GM12878 (cell line): Measurements from ENCODE around the gene LRIT1. TPM values are rescaled to one million over a fixed set of nuclear protein-coding genes. Genes with fewer than 3 reads are reported as not detected.

Source experiments
- ATAC-seq: fragments of 200-7000 bp; cut with Tn5 transposase; 3 replicates; pipeline ENCODE4 v1.9.1; 2020; ENCODE audit warnings: mild to moderate bottlenecking, moderate library complexity
- BruUV-seq: library from RNA; stranded (reverse); fragments of 400-500 nt; replicated peaks from 2 replicates; lab custom pipeline; 2021; lab: Mats Ljungman, UMichigan
- CTCF ChIA-PET: fragments of 300-600 bp; sonication (Branson Sonifier 250); formaldehyde crosslinking; extraction: SDS; loops from one replicate; lab custom pipeline; 2021; ENCODE audit warnings: inconsistent platforms; lab: Yijun Ruan, JAX
- POLR2A ChIA-PET: fragments of 350-600 bp; formaldehyde crosslinking; extraction: SDS; loops from one replicate; lab custom pipeline; 2021; ENCODE audit warnings: inconsistent platforms; lab: Charles Lee
- RAD21 ChIA-PET: fragments of 300-600 bp; sonication (Branson Sonifier 250); formaldehyde crosslinking; loops from one replicate; lab custom pipeline; 2023; ENCODE audit warnings: antibody characterized with exemption; ENCODE audit not compliant: unreplicated experiment; lab: Charles Lee
- SMC1A ChIA-PET: fragments of 300-600 bp; sonication (Branson Sonifier 250); formaldehyde crosslinking; loops from one replicate; lab custom pipeline; 2023; ENCODE audit not compliant: unreplicated experiment, uncharacterized antibody; lab: Charles Lee
- DNase-seq: peaks from one replicate; pipeline ENCODE4 v3.0.0-alpha.2; 2011; ENCODE audit warnings: low read depth, low spot score
- FAIRE-seq: peaks from 3 replicates; lab custom pipeline; 2011; peaks lifted over from hg19 to GRCh38; lab: Jason Lieb, UNC
- H2AFZ ChIP-seq: 2 replicates; pipeline ENCODE4 v1.6.0; 2011; ENCODE audit warnings: low read depth, low read length, control low read depth; ENCODE audit not compliant: control insufficient read depth
- H3K27ac ChIP-seq: 2 replicates; pipeline ENCODE4 v1.5.1; 2011; ENCODE audit warnings: control low read depth; ENCODE audit not compliant: control insufficient read depth, insufficient read depth
- H3K27me3 ChIP-seq, 2 experiments: replicated peaks in 1 of 2; 2 replicates each; pipeline versions ENCODE4 v1.6.0 to v1.6.1; 2011; ENCODE audit warnings: low read length in 1 of 2; ENCODE audit not compliant: control insufficient read depth in 2 of 2, insufficient read depth in 2 of 2
- H3K36me3 ChIP-seq, 2 experiments: 2 replicates each; pipeline ENCODE4 v1.5.1; 2011; ENCODE audit warnings: low read length in 1 of 2; ENCODE audit not compliant: control insufficient read depth in 2 of 2, insufficient read depth in 2 of 2
- H3K4me1 ChIP-seq: 2 replicates; pipeline ENCODE4 v1.6.1; 2011; ENCODE audit warnings: mild to moderate bottlenecking, low read length, moderate library complexity, mixed read lengths; ENCODE audit not compliant: control insufficient read depth, insufficient read depth
- H3K4me2 ChIP-seq: 2 replicates; pipeline ENCODE4 v1.6.0; 2011; ENCODE audit warnings: control low read depth; ENCODE audit not compliant: control insufficient read depth, insufficient read depth
- H3K4me3 ChIP-seq: fragments of 200-600 bp; sonication (generic); 2 replicates; pipeline ENCODE4 v1.5.1; 2016
- H3K79me2 ChIP-seq: 2 replicates; pipeline ENCODE4 v1.6.0; 2011; ENCODE audit warnings: low read length; ENCODE audit not compliant: control insufficient read depth, insufficient read depth
- H3K9ac ChIP-seq: 2 replicates; pipeline ENCODE4 v1.8.0; 2011; ENCODE audit warnings: low read length, control low read depth, mixed read lengths; ENCODE audit not compliant: control insufficient read depth, insufficient read depth
- H3K9me3 ChIP-seq: replicated peaks from 3 replicates; pipeline ENCODE4 v1.5.1; 2011; ENCODE audit warnings: mild to moderate bottlenecking, low read length; ENCODE audit not compliant: control insufficient read depth, insufficient read depth
- H4K20me1 ChIP-seq: 2 replicates; pipeline ENCODE4 v1.6.0; 2011; ENCODE audit not compliant: control insufficient read depth, insufficient read depth
- BCL3 ChIP-seq: IDR thresholded peaks from 2 replicates; pipeline ENCODE4 v1.6.1; 2011; ENCODE audit warnings: borderline replicate concordance, low read depth, mild to moderate bottlenecking, moderate library complexity, low read length; ENCODE audit not compliant: insufficient read depth, poor library complexity, severe bottlenecking
- BMI1 ChIP-seq: fragments of 450-650 bp; IDR thresholded peaks from 2 replicates; pipeline ENCODE4 v1.6.1; 2016; ENCODE audit warnings: mild to moderate bottlenecking, moderate library complexity, borderline replicate concordance
- CHD2 ChIP-seq: IDR thresholded peaks from 2 replicates; pipeline ENCODE4 v1.6.1; 2011; ENCODE audit warnings: low read depth, low read length, improper control_type of control experiment, borderline replicate concordance
- CHD4 ChIP-seq: fragments of 200-600 bp; sonication (generic); IDR thresholded peaks from 2 replicates; pipeline ENCODE4 v1.6.1; 2016; ENCODE audit warnings: mild to moderate bottlenecking
- CTCF ChIP-seq, 3 experiments: IDR thresholded peaks in 2 of 3; conservative IDR thresholded peaks in 1 of 3; 2 replicates each; pipeline ENCODE4 v1.5.1; 2011; ENCODE audit warnings: low read depth in 3 of 3, low read length in 3 of 3, mild to moderate bottlenecking in 3 of 3, control low read depth in 2 of 3, moderate library complexity in 2 of 3, inconsistent platforms in 1 of 3, mixed read lengths in 1 of 3; ENCODE audit not compliant: control insufficient read depth in 2 of 3, insufficient read depth in 1 of 3; ENCODE audit errors: extremely low read depth in 1 of 3
- EGR1 ChIP-seq, 2 experiments: IDR thresholded peaks; 1 replicate in 1 of 2; 2 replicates in 1 of 2; pipeline ENCODE4 v1.6.1; 2011 to 2012; ENCODE audit warnings: low read depth in 2 of 2, low read length in 2 of 2, borderline replicate concordance in 1 of 2, mild to moderate bottlenecking in 1 of 2, moderate library complexity in 1 of 2
- FOS ChIP-seq: IDR thresholded peaks from 3 replicates; pipeline ENCODE4 v1.6.1; 2011; ENCODE audit warnings: borderline replicate concordance; ENCODE audit not compliant: insufficient read length; ENCODE audit errors: extremely low read depth
- HCFC1 ChIP-seq: fragments of 150-350 bp; IDR thresholded peaks from 2 replicates; pipeline ENCODE4 v1.6.1; 2014; ENCODE audit warnings: low read length
- HDGF ChIP-seq: fragments of 450-650 bp; IDR thresholded peaks from 2 replicates; pipeline ENCODE4 v1.6.1; 2016; ENCODE audit warnings: antibody characterized with exemption
- IKZF2 ChIP-seq, 2 experiments: fragments of 450-650 bp; IDR thresholded peaks; 2 replicates each; pipeline ENCODE4 v1.6.1; 2017; ENCODE audit warnings: mild to moderate bottlenecking in 2 of 2, moderate library complexity in 2 of 2
- KLF5 ChIP-seq: fragments of 450-650 bp; IDR thresholded peaks from 2 replicates; pipeline ENCODE4 v1.6.1; 2014; ENCODE audit warnings: mild to moderate bottlenecking; ENCODE audit not compliant: partially characterized antibody
- LARP7 ChIP-seq: fragments of 450-650 bp; IDR thresholded peaks from 2 replicates; pipeline ENCODE4 v1.6.1; 2017; ENCODE audit warnings: mild to moderate bottlenecking
- NFIC ChIP-seq: IDR thresholded peaks from 2 replicates; pipeline ENCODE4 v1.6.1; 2012; ENCODE audit warnings: low read depth, mild to moderate bottlenecking, inconsistent platforms, low read length, moderate library complexity
- NFYB ChIP-seq: IDR thresholded peaks from 2 replicates; pipeline ENCODE4 v1.6.1; 2011; ENCODE audit warnings: low read depth, mild to moderate bottlenecking, low read length, improper control_type of control experiment, moderate library complexity; ENCODE audit not compliant: insufficient read depth
- PAX8 ChIP-seq: fragments of 450-650 bp; IDR thresholded peaks from 2 replicates; pipeline ENCODE4 v1.6.1; 2017; ENCODE audit warnings: mild to moderate bottlenecking, moderate library complexity
- SREBF2 ChIP-seq: IDR thresholded peaks from 2 replicates; pipeline ENCODE4 v1.6.1; 2012; ENCODE audit warnings: mild to moderate bottlenecking, low read length
- SUZ12 ChIP-seq: fragments of 200-600 bp; sonication (generic); IDR thresholded peaks from one replicate; pipeline ENCODE4 v1.6.1; 2018; ENCODE audit warnings: antibody characterized with exemption, mild to moderate bottlenecking; ENCODE audit not compliant: unreplicated experiment
- TCF12 ChIP-seq: IDR thresholded peaks from 2 replicates; pipeline ENCODE4 v1.6.1; 2011; ENCODE audit warnings: low read depth, mild to moderate bottlenecking, low read length
- YY1 ChIP-seq: IDR thresholded peaks from 2 replicates; pipeline ENCODE4 v1.6.1; 2011; ENCODE audit warnings: low read depth, mild to moderate bottlenecking, low read length
- ZZZ3 ChIP-seq: IDR thresholded peaks from 2 replicates; pipeline ENCODE4 v1.6.1; 2011; ENCODE audit warnings: low read depth; ENCODE audit not compliant: control insufficient read depth, insufficient read length
- WGBS: methylation state at CpG from one replicate; pipeline ENCODE4 v1.1.6; 2016; ENCODE audit warnings: low lambda C conversion rate; ENCODE audit not compliant: insufficient replicate concordance, insufficient coverage; ENCODE audit errors: missing lambda C conversion rate; 5-methylcytosine and 5-hydroxymethylcytosine counted together
- in situ Hi-C: fragments of 300-500 bp; cut with MboI; formaldehyde crosslinking; loops from 9 replicates; pipeline ENCODE4 v1.14.3; 2018; ENCODE audit warnings: mixed read lengths
- intact Hi-C: fragments of 100-400 bp; cut with micrococcal nuclease; formaldehyde crosslinking; loops from one replicate; pipeline ENCODE4 v1.14.2; 2022; ENCODE audit not compliant: unreplicated experiment
- polyA plus RNA-seq, 11 experiments: library from polyadenylated mRNA; depleted of rRNA in 4 of 11; unstranded in 6 of 11; stranded (reverse) in 5 of 11; fragments of >200 nt; fragmentation: Nextera tagmentation in 4 of 11; fragmentation: Illumina TruSeq in 1 of 11; extraction: Ambion mirVana in 4 of 11; extraction: Trizol in 1 of 11; gene quantifications; 1 replicate in 1 of 11; 2 replicates in 10 of 11; pipeline versions ENCODE4 v1.2.1 to v1.2.3, GENCODE V29; 2011 to 2016; ENCODE audit warnings: inconsistent platforms in 2 of 11, missing spikeins in 2 of 11, low read depth in 1 of 11
- total RNA-seq, 4 experiments: library from RNA; depleted of rRNA in 3 of 4; stranded (reverse); fragments of >200 nt in 3 of 4; fragmentation: Illumina TruSeq in 1 of 4; extraction: Trizol in 1 of 4; gene quantifications; 2 replicates each; pipeline versions ENCODE4 v1.2.1 to v1.2.3, GENCODE V29; 2013 to 2021

Gene LRIT1
- total and polyA plus RNA-seq, 10 of the 15 experiments (the other 5 are each of a cell fraction or from before 2014, with no cell fraction given) = not detected

GRCh38 chr10:84236807-84237198, 4.5 kb downstream of the LRIT1 start:
- Histone ChIP-seq H3K9me3 (no peaks in the 10 kb centered on the region), H3K4me2 (no peak overlapping the region), H3K27ac (no peak overlapping the region), H3K79me2 (no peaks in the 10 kb centered on the region), H3K27me3 (peaks cover 0 to 4% of the 10 kb centered on the region in 2 experiments; a peak in 2 of 4 replicates), H3K9ac (no peak overlapping the region), H2AFZ (no peak overlapping the region), H3K36me3 (no peaks in the 10 kb centered on the region), H4K20me1 (no peaks in the 10 kb centered on the region), H3K4me1 (no peaks in the 10 kb centered on the region), H3K4me3 (no peak overlapping the region)
- TF ChIP-seq NFYB = no peak
- no peak for TF ChIP-seq BMI1
- no peak for TF ChIP-seq LARP7
- TF ChIP-seq PAX8 = no peak
- TF ChIP-seq HDGF = no peak
- TF ChIP-seq CHD4 = no peak
- no peak for TF ChIP-seq SUZ12
- no peak for TF ChIP-seq YY1
- TF ChIP-seq TCF12 = no peak
- no peak for TF ChIP-seq KLF5
- TF ChIP-seq NFIC = no peak
- no peak for TF ChIP-seq BCL3
- TF ChIP-seq SREBF2 = no peak
- TF ChIP-seq CHD2 = no peak
- no peak for TF ChIP-seq FOS
- no peak for TF ChIP-seq CTCF (IDR thresholded peaks at IDR 0.05 in 2 of 3, conservative IDR thresholded peaks at IDR 0.05 in 1 of 3; ENCODE audit: control insufficient read depth in 2 of 3, extremely low read depth in 1 of 3, insufficient read depth in 1 of 3, low read depth in 3 of 3, low read length in 3 of 3)
- TF ChIP-seq HCFC1 = no peak
- TF ChIP-seq ZZZ3 = no peak
- no peak for TF ChIP-seq EGR1 (IDR thresholded peaks at IDR 0.05; ENCODE audit: borderline replicate concordance in 1 of 2, low read depth in 2 of 2, low read length in 2 of 2)
- no peak for TF ChIP-seq IKZF2 (IDR thresholded peaks at IDR 0.05)
- ATAC-seq (no peak), DNase-seq (no peak), FAIRE-seq (no peak)
- no TSS peak for BruUV-seq
- CTCF ChIA-PET = no interaction called here
- intact Hi-C loops = no loop called here
- POLR2A ChIA-PET = no interaction called here
- RAD21 ChIA-PET = no interaction called here
- SMC1A ChIA-PET = interaction anchor here (0.7 to 1.2 kb wide), 2 partner anchors 14 to 276 kb away, joined by 3 read pairs; no protein-coding TSS in a partner anchor
- in situ Hi-C loops = no loop called here
- 57% methylated on average over 6 of the region's 6 CpGs for WGBS
